ENCODE measurements around the gene RETREG2.

GRCh38 chr2:219169930-219170654, 8.0 kb upstream of the RETREG2 start, which contains the start of gene SLC23A3:
- no peak for TF ChIP-seq CTCF (IDR thresholded peaks at IDR 0.05; ENCODE audit: low read depth, low read length, missing input control)
- TF ChIP-seq YY1 (IDR thresholded peaks at IDR 0.05): no peak
- no peak for TF ChIP-seq MAX (IDR thresholded peaks at IDR 0.05)
